LNCAP (cell line): ENCODE measurements around the gene C19orf53.

ENCODE experiments used
- CTCF ChIP-seq: fragments of 450-650 bp; IDR thresholded peaks from 2 replicates; pipeline ENCODE4 v1.5.1; 2017; ENCODE audit warnings: mild to moderate bottlenecking

C19orf53 gene

DNA sequence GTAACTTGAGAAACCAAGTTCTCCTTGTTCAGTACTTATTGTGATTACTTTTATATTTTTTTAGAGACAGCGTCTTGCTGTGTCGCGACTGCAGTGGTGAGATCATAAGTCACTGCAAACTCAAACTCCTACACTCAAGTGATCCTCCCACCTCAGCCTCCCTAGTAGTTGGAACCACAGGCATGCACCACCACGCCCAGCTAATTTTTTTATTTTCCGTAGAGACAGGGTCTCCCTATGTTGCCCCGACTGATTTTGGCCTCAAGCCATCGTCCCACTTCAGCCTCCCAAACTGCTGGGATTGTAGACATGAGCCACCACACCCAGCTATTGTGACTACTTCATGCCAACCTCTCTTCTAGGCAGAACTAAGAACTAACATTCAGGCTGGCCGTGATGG lies 8.3 kb downstream of the C19orf53 start:
- no peak for TF ChIP-seq CTCF

DNA sequence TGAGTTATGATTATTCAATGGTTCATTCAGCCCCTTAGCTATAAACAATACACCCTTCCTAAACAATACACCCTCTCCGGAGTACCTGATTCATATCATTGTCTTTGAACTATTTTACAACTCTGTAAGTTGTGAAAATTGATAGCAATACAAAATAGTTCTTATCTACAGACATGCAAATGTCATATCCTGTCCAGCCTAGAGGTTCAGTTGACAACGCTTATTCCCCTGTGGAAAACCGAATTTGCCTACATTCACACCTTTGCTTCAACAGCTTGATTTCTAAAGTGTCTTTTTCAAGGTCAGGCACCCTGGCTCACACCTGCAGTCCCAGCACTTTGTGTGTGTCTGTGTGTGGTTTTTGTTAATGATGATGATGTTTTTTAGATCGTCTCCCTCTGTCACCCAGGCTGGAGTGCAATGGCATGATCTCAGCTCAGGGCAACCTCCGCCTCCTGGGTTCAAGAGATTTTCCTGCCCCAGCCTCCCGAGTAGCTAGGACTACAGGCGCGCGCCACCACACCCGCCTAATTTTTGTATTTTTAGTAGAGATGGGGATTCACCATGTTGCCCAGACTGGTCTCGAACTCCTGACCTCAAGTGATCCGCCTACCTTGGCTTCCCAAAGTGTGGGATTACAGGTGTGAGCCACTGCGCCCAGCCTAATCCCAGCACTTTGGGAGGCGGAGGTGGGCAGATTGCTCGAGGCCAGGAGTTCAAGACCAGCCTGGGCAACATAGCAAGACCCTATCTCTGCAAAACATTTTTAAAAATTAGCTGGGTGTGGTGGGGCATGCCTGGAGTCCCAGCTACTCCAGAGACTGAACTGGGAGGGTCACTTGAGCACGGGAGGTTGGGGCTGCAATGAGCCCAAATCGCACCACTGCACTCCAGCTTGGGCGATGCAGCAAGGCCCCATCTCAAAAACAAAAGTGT lies 9.6 kb downstream of the C19orf53 start:
- TF ChIP-seq CTCF: no peak

GRCh38 chr19:13784731-13785452 lies 10.6 kb downstream of the C19orf53 start:
- TF ChIP-seq CTCF: peak; percentile 55

GRCh38 chr19:13788991-13789390 lies 14.7 kb downstream of the C19orf53 start:
- no peak for TF ChIP-seq CTCF

GRCh38 chr19:13790354-13790753 lies 16.1 kb downstream of the C19orf53 start:
- TF ChIP-seq CTCF: no peak

DNA sequence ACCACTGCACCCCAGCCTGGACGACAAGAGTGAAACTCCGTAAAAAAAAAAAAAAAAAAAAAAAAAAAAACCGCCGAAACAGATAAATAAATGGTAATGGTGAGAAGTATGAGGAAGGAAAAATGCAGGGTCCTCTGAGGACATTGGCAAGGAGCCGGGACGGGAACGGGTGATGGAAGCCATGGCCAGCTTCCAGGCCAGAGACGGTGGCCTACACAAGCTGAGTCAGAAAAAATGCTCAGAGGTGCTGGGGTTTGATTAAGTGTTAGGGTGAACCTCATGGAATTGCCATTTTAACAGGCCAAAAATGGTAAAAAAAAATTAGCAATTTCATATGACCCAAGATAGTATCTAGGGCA lies 20.1 kb downstream of the C19orf53 start:
- TF ChIP-seq CTCF: no peak

DNA sequence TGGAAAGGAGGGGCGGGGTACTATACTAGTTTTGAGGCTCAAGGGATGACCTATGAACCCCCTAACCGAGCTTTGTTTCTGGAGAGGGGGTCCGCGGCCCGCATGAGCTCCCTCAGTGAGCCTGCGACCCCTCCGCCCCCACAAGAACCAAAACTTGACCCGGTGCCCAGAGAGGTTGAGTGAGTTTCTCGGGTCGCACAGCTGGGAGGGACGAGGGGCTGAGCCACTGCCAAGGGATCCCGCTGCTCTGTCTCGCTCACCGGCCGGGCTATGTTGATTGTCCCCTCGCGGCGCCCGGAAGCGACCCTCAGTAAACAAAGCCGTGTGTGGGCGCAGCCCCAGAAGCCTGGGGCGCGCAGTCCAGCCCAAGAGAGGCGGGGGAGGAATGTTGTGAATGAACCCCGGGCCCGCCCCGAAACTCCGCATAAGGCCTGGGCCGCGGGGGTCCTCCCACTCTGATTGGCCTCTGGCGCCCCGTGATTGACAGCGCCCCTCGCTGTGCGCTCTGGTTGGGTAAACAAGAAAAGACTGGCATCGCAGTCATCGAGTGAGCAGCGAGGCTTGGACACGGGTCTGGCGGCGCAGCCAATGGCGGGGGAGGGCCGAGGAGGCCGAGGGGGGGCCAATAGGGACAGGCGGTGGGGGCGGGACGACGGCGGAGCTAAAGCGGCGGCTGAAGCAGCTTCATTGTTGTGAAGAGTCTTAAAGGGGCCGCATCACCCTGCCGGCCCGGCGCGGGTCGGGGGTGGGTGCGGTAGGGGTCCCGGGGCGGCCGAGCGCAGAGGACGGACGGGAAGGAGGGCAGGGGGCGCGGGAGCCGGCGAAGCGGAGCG lies 20.7 kb downstream of the C19orf53 start, which contains the start of gene ZSWIM4:
ZSWIM4 (plus strand) TSS at position 687 of the 833 bp plus-strand sequence. CDS start 206 bp downstream, outside the sequence.
- no peak for TF ChIP-seq CTCF
